HG02642 (cell line): ENCODE results near the gene OR1D5.
"Not testable (repeated sequence)": the region's sequence is repeated elsewhere in the genome, so short reads cannot be mapped to it uniquely, and the experiment has no call there.

Source experiments
- ATAC-seq: cut with Tn5 transposase; IDR thresholded peaks from one replicate; pipeline ENCODE4 v1.9.1; 2021; ENCODE audit warnings: mild to moderate bottlenecking; ENCODE audit not compliant: unreplicated experiment, poor library complexity

OR1D5 gene

DNA sequence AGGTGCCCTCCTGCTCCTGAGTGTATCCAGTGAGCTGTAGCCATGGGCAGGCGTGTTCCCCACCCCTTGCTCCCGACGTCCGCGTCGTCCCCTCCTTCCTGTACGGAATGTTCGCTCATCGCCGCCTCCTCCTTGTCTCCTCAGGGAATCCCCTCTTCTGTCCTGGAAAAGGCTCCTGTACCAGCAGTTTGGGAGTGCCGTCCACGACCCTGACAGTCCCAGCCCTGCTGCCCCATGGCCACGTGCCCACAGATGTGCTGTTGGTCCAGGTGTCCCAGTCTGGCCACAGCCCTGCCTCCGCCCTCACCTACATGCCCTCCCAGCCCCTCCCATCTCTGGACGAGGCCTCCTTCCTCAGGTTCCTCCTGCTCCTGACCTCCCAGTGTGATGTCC lies 30.2 kb downstream of the OR1D5 start:
- ATAC-seq: no peak

DNA sequence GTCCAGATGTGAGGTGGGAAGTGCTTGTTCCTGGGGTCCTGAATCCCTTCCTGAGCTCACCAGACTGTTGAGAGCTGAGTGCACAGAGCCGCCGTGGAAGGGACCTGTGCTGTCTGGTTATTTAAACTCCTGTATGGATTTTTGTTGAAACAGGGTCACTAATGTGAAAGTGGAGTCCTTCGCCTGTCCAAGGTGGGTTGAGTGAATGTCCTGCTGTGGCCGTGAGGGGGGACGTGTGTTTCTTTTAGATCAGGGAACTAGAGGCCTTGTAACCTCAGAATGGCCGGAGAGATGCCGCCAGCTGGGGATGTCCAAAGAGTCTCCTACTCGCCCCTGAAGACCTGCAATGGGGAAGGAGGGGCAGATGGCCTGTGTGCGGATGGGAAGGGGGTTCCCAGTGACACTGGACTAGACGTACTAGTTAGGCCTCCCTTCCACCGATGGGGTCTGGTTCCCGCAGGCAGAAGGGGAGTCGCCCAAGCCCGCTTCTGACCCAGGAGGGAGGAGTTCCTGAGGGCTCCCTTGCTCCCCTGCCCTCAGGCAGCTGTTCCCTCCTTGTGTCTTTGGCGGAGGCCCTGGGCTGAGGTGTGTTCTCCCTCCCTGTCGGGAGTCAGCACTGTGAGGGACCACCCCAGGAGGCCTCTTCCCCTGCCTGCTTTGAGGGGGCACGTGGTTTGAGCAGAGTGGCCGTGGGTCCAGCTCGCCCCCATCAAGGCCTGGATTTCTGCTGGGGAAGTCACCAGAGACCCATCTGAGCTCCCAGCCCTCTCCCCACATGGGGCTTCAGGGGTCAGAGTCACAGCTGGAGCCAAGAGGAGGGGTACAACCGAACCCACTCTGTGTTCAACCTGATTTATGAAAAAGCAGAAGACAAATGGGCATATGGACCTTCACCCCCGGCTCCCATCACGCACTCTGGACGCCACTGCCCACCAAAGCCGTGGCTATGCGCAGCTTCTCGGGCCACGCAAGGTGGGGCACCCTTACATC lies 30.9 kb downstream of the OR1D5 start:
- ATAC-seq: no peak

DNA sequence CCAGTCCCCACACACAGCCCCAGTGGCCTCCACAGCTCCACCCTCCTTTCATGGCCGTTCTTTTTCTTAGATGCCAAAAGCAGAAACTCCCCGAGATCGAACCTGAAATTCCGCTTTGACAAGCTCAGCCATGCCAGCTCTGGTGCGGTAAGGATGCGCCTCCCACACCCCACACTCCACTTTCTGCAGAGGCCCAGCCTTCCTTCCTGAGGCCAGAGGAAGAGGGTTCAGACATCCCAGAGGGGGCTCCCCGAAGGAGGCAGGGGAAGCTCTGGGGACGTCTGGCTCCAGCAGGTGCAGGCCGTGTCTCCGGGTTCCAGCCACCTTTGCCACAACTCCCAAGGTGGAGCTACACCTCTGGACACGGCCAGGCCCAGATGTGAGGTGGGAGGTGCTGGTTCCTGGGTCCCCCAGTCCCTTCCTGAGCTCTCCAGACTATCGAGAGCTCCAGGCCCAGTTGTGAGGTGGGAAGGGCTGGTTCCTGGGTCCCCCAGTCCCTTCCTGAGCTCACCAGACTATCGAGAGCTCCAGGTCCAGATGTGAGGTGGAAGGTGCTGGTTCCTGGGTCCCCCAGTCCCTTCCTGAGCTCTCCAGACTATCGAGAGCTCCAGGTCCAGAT lies 32.4 kb downstream of the OR1D5 start:
- not testable (repeated sequence) for ATAC-seq

DNA sequence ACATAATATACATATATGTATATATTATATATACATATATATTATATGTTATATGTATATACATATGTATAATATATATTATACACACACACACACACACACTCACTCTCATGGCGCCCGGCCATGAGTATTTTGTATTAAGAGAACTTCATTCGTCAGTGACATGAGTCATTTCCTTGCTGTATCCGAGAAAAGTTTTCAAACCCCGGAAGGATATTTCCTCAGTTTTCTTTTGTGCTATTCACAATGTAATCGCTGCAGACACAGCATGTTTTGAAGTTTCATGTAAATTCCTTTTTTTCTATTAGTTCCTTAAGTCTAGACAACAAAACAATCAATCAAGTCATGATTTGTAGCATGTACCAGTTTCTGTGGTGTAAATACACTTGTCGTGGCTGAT lies 33.3 kb downstream of the OR1D5 start:
- no peak for ATAC-seq

DNA sequence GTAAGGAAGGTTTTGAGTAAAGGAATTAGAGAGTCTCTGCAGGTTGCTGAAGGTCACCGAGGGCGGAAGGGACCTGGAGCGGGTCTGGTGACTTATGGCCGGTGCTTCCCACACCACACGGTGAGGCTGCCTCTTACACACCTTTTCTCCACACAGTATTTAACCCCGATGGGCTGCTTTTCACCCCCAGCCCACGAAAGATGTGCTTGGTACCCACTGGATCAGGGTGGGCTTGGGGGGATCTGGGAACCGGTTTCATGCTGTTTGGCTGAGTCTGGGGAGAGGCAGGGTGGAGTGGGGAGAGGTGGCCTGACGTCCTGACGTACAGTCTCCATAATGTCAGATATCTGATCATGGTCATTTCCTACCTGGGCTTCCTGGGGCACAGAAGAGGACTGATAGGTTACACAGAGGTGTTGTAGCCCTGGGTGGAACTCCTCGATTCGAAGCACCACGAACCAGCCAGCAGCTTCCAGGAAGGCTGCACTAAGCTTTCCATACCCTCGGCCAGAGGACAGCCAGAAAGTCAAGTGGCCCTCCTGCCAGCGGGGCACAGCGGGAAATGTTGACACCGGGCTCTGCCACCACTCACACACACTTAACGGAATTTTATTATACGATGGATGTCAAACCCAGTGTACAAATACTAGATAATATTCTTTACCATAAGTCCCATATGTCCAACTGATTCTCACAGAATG lies 34.0 kb downstream of the OR1D5 start:
- ATAC-seq: no peak

DNA sequence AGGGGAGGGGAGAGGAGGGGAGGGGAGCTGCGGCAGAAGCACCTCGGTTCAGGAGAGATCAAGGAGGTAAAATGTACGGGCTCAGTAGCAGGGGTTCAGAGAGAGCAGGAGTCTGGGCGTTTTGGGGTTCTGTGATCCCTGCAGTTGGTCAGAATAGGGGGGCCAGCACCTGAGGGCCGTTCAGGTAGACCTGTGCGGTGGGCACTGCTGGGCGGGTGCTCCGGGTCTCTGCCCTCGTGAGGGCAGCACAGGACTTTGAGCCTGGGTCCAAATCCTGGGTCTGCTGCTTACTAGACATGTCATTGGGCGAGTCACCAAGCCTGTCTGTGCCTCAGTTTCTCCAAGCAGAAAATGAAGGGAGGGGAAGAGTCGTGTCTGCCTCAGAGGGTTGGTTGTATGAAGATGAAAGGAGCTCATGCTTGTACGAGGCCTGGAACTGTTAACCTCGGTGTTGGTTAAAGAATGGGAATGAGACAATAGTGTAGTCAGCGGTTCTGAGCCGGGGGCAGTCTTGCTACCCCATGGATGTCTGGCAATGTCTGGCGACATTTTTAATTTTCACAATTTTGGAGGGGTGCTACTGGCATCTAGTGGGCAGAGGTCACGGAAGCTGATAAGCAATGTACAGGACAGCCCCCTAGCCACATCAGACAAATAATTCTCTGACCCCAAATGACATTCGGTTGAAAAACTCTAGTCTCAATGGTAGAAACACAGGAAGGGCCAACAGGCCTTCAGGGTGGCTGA lies 35.4 kb downstream of the OR1D5 start:
- no peak for ATAC-seq

DNA sequence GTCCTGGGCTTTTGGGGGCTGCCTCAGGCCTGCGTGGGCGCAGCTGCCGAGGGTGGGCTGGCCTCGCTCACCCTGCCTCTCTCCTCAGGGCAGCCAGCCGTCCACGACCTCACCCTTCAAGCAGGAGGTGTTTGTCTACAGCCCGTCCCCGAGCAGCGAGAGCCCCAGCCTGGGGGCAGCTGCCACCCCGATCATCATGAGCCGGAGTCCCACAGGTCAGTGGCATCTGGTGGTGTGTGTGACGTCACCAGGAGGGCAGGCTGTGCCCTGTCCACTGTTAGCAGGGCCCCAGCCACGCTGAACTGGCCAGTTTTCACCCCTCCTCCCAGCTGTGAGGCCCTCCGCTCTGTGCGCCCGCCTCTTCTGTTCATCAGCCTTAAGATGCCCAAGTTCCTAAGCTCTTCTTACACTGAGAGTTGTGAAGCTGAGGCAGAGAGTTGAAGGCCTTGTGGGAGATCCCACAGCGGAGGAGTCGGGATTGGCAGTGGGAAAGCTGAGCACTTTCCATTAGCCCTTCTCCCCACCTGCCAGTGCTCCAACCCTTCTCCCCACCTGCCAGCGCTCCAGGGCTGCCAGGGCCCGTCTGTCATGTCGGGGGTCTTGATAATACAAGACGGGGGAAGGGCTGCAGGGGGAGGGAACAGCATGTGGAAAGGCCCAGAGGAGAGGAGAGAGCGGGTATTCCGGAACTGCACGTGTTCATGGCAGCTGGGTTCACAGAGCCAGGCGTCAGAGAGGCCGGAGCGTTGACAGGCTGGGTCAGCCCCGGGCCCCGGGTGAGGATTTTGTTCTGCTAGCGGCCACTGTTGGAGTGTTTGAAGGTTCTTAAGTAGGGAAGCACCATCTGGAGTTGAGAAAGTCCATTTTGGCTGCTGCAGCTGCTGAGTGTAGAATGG lies 36.3 kb downstream of the OR1D5 start:
- no peak for ATAC-seq

DNA sequence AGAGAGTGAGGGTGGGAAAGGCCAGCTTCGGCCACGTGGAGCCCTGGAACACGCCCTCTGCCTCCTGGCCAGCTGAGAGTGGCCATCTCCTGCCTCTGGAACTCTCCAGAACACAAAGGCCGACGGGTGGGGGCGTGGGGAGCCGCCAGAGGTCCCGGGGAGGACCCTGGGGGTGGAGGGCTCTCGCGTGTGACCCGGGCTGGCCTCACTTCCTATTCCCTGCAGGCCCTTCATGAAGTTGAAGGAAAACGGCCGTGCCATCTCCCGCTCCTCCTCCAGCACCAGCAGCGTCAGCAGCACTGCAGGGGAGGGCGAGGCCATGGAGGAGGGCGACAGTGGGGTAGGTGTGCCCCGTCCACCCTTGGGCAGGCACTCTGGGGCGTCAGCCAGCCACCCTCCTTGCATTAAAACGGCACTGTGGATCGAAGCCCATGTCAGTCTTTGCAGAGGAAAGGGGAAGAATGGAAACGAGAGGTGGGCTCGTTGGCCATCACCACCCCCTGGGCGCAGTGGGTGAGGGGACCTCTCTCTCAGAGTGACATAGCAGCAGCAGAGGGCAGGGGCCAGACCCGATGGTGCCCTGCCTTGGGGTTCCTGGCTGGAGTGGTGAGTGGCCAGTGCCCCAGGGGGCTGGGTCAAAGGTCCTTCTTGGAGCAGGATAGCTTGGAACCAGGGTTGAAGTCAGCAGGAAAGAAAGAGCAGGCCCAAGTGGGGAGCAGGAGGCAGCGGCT lies 37.1 kb downstream of the OR1D5 start:
- no peak for ATAC-seq

DNA sequence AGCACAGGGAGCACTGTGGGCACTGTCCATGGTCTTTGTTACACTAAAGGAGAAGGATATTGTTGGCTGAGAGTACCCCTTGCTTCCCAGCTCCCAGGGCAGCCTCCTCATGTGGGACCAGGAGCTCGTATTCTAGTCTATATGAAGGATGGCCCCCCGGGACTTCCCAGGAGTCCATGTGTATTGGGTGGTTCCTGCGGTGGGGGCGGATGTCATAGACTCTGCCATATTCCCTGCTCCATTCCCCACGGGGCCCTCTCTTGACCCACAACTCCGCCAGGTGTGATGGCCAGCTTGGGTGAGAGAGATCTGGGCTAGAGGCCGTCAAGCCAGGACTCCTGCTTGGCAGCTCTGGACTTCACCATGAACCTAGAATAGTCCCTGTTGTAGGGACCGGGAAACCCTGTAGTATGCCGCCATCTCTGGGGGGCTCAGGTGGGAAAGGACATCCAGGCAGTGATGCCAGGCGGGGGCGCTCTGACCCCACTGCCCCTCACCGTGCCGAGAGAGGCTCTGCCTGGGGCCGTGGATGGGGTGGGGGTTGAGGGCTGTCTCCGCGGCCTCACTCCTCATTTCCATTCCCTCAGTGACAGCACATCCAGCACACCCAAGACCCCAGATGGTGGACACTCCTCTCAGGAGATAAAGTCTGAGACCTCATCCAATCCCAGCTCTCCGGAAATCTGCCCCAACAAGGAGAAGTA lies 37.8 kb downstream of the OR1D5 start:
- ATAC-seq: no peak

DNA sequence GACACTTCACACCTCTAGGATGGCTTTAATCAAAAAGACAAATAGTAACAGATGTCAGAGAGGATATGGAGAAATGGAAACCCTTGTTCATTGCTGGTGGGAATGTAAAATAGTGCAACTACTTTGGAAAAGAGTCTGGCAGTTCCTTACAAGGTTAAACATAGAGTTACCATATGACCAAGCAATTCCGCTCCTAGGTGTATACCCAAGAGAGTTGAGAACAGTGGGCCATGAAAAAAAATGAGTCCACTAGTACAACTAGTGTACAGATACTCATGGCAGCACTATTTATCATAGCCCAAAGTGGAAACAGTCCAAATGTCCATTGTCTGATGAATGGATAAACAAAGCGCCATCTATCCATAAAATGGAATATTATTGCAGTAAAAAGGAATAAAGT lies 39.1 kb downstream of the OR1D5 start:
- ATAC-seq: no peak

DNA sequence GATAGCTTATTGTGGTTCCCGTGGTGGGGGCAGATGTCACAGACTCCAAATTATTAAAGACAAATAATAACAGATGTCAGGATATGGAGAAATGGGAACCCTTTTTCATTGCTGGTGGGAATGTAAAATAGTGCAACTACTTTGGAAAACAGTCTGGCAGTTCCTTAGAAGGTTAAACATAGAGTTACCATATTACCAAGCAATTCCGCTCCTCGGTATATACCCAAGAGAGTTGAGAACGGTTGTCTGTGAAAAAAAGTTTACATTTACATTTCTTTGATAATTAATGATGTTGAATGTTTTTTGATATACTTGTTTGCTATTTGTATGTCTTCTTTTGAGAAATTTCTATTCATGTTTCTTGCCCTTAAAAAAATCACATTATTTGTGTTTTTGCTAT lies 41.2 kb downstream of the OR1D5 start:
- no peak for ATAC-seq

DNA sequence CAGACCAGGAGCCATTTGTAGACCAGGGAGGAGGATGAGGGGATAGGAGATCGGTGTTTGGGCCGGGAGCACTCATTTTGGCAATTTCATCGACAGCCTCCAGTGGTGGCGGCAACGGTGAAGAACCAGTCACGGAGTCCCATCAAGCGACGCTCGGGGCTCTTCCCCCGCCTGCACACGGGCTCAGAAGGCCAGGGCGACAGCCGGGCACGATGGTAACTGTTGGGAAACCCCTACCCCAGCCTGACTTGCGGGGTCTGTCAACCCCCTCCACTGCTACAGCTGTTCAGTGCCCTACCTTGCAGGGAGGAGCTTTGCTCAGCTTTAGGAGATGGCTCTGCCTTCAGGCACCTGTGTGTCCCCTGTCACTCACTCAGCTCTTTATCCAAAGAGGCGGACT lies 43.0 kb downstream of the OR1D5 start:
- no peak for ATAC-seq

DNA sequence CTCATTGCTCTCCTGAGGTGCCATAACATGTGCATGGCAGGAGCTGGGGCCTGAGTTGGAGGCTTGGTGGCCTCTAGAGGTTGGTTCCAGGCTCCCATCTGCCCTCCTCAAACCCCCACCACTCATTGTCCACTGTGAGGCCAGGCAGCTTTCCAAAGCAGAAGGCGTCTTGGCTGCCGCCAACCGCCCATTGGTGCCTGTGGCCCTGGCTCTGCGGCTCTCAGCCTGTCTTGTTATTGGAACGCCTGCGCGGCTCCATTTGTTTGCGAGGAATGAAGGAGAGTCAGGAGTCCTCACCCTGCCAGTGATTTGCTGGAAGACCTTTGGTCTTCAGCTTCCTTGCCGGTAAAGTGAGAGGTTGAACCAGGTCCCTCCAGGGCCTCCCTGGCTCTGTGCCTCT lies 43.6 kb downstream of the OR1D5 start:
- no peak for ATAC-seq

DNA sequence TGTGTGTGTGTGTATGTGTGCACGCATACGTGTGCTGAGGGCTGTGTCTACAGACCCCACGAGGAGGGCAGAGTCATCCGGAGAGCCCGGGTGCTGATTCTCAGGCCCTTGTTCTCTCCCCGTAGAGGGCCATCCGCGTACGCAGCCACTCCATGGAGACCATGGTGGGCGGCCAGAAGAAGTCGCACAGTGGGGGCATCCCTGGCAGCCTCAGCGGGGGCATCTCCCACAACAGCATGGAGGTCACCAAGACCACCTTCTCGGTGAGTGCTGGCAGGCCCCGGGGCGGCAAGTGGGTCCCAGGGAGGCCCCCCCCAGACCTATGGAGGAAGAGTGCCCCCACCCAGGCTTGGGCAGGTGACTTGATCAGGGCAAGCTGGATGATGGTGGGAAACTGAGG lies 45.5 kb downstream of the OR1D5 start:
- ATAC-seq: no peak

DNA sequence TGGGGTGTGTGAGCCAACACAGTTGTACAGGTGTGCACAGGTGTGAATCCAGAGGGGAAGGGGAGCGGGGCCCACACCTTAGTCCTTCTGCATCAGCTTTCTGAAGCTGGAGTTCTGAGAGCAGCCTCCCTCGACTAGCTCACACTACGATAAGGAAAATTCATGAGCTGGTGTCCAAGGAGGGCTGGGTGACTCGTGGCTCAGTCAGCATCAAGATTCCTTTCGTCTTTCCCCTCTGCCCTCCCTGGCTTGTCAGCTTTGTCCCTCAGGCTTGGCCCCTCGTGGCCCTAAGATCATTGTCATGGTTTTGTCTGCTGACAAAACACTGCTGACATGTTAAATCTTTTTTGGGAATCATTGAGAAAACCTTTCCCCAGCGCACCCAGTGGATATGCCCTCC lies 47.5 kb downstream of the OR1D5 start:
- no peak for ATAC-seq

DNA sequence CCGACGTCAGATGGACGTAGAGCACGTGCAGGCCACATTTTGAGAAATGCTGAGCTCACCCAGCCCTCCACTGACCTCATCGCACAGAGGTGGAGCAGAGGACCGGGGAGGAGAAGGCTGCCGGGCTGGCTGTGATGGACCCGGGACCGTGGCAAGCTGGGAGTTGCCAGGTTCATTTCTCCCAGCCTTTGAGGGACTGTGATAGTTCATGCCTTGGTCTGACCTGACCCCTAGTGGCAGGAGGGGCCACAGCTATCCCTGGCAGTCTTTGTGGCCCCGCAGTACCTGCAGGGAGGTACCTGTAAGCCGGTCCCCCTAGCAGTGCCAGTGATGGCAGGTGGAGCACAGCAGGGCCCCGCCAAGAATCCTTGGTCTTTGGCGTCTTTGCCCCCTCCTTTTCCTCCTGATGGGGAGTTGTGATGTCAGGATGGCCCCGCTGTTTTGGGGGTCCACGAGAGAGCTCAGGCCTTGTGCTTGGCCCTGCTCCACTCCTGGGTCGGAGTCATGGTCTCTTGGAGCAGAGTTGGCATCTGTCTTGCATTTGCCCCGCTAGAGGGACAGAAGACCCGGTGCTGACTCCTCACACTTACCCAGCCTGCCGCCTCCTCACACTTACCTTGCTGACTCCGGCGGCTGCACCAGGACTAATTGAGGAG lies 50.4 kb downstream of the OR1D5 start:
- ATAC-seq: no peak
